Measurements from ENCODE around the gene BANP. TPM values are rescaled to one million over a fixed set of nuclear protein-coding genes. Genes with fewer than 3 reads are reported as not detected.

The BANP gene
- total and polyA plus RNA-seq, 2 of the 8 experiments (the other 6 are each of a cell fraction or from before 2014, with no cell fraction given) = 25.8 to 39.8 TPM

GRCh38 chr16:87918338-87918737 is 32.9 kb upstream of the BANP start:
- Histone ChIP-seq H2AFZ (ENCODE audit: low read length) (0 out of 2 replicates have a peak overlapping the region, but pooled peaks have one; percentile 18), H2BK5ac (ENCODE audit: low read depth, low read length) (no peak overlapping the region)

More at GRCh38 chr16:87918338-87918737, 32.9 kb upstream of the BANP start:
- Histone ChIP-seq H3K79me1 (ENCODE audit: low read depth, low read length) (no peaks in the 10 kb centered on the region), H3K18ac (ENCODE audit: extremely low read depth, low read length) (no peak overlapping the region), H3K4me3 (ENCODE audit: extremely low read depth in 1 of 4, insufficient read depth in 2 of 4, low read depth in 3 of 4, low read length in 4 of 4) (no peak overlapping the region), H3K4ac (replicated peaks; ENCODE audit: insufficient read length, low read depth, low read length) (no peak overlapping the region), H3K4me1 (replicated peaks in 1 of 4; ENCODE audit: control insufficient read depth in 3 of 4, insufficient read depth in 4 of 4, low read length in 3 of 4) (peaks cover 0 to 4% (median 0%) of the 10 kb centered on the region in 4 experiments; a peak in 2 of 7 replicates), H2AK5ac (ENCODE audit: low read depth, low read length) (no peak overlapping the region), H3K79me2 (ENCODE audit: control insufficient read depth in 1 of 2, insufficient read depth in 2 of 2, low read length in 2 of 2) (no peaks in the 10 kb centered on the region), H3K14ac (ENCODE audit: insufficient read length) (no peak overlapping the region), H3K23me2 (ENCODE audit: low read depth, low read length) (no peaks in the 10 kb centered on the region), H2BK12ac (ENCODE audit: low read depth, low read length) (no peak overlapping the region), H3K23ac (ENCODE audit: insufficient read length) (no peak overlapping the region), H4K20me1 (replicated peaks in 1 of 2; ENCODE audit: control insufficient read depth in 1 of 2, insufficient read depth in 2 of 2, low read length in 2 of 2) (peaks cover 0 to 3% of the 10 kb centered on the region in 2 experiments), H3K27me3 (replicated peaks in 1 of 4; ENCODE audit: control insufficient read depth in 3 of 4, extremely low read depth in 1 of 4, insufficient read depth in 3 of 4, low read length in 3 of 4) (no peaks in the 10 kb centered on the region), H2BK120ac (replicated peaks; ENCODE audit: low read depth, low read length) (no peak overlapping the region), H4K91ac (replicated peaks; ENCODE audit: insufficient read length, low read length) (no peak overlapping the region), H3K4me2 (ENCODE audit: insufficient read depth in 1 of 2, low read depth in 2 of 2, low read length in 2 of 2) (no peak overlapping the region), H3K9ac (replicated peaks in 1 of 4; ENCODE audit: extremely low read depth in 1 of 4, low read depth in 3 of 4, low read length in 3 of 4) (no peak overlapping the region), H3K36me3 (ENCODE audit: control insufficient read depth in 2 of 4, insufficient read depth in 4 of 4, low read length in 3 of 4) (no peaks in the 10 kb centered on the region), H2BK20ac (ENCODE audit: low read length) (no peak overlapping the region), H2BK15ac (ENCODE audit: low read length) (no peak overlapping the region), H3K9me3 (ENCODE audit: insufficient read depth in 2 of 2, low read depth in 1 of 2, low read length in 1 of 2) (no peaks in the 10 kb centered on the region), H4K5ac (ENCODE audit: insufficient read length, low read depth, low read length) (no peak overlapping the region), H4K8ac (ENCODE audit: extremely low read depth, insufficient read depth, low read length) (no peak overlapping the region), H3K27ac (ENCODE audit: low read depth, low read length) (no peak overlapping the region), H3K56ac (replicated peaks; ENCODE audit: insufficient read length, low read depth, low read length) (no peak overlapping the region)
- CTCF ChIA-PET (ENCODE audit: partially characterized antibody) = interaction anchor here (0.6 to 1.8 kb wide), 7 partner anchors 8 to 184 kb away, joined by 3 to 7 read pairs (median 4); no protein-coding TSS in a partner anchor
- WGBS, 2 experiments (ENCODE audit: extremely low coverage in 1 of 2, insufficient coverage in 1 of 2, insufficient read length in 1 of 2, insufficient replicate concordance in 2 of 2, low coverage in 1 of 2, low lambda C conversion rate in 2 of 2, missing lambda C conversion rate in 1 of 2) = 89% methylated on average over 7 of the region's 13 CpGs; no CpG with 5 or more reads in 1 of the 2 experiments
- no peak for TF ChIP-seq BCL11A (IDR thresholded peaks at IDR 0.05; ENCODE audit: low read depth in 2 of 2, low read length in 2 of 2)
- TF ChIP-seq SIN3A (conservative IDR thresholded peaks at IDR 0.05 in 1 of 2, IDR thresholded peaks at IDR 0.05 in 1 of 2; ENCODE audit: low read depth in 1 of 2, low read length in 2 of 2) = no peak
- FAIRE-seq (no peak), DNase-seq (ENCODE audit: low read depth in 1 of 2, low spot score in 2 of 2) (no peak)
- POLR2A ChIA-PET (ENCODE audit: partially characterized antibody) = no interaction called here
